Osteocyte (in vitro differentiated cells): ENCODE data around the gene IL16. TPM values are rescaled to one million over a fixed set of nuclear protein-coding genes. Genes with fewer than 3 reads are reported as not detected.

ENCODE experiments used
- DNase-seq: peaks from one replicate; pipeline ENCODE4 v3.0.0; 2021; ENCODE audit warnings: mixed read lengths; ENCODE audit not compliant: unreplicated experiment; ENCODE audit errors: extremely low spot score
- H3K27ac Mint-ChIP-seq: one replicate; pipeline ENCODE4 v1.8.0; 2021; ENCODE audit warnings: mild to moderate bottlenecking, mixed read lengths; ENCODE audit not compliant: unreplicated experiment
- H3K27me3 Mint-ChIP-seq: one replicate; pipeline ENCODE4 v1.8.0; 2021; ENCODE audit warnings: mixed read lengths; ENCODE audit not compliant: unreplicated experiment
- H3K36me3 Mint-ChIP-seq: one replicate; pipeline ENCODE4 v1.8.0; 2021; ENCODE audit warnings: mixed read lengths; ENCODE audit not compliant: unreplicated experiment
- H3K4me1 Mint-ChIP-seq: one replicate; pipeline ENCODE4 v1.8.0; 2021; ENCODE audit warnings: mixed read lengths; ENCODE audit not compliant: unreplicated experiment
- H3K4me3 Mint-ChIP-seq: one replicate; pipeline ENCODE4 v1.8.0; 2021; ENCODE audit warnings: mild to moderate bottlenecking, moderate library complexity, mixed read lengths; ENCODE audit not compliant: unreplicated experiment
- H3K9me3 Mint-ChIP-seq: one replicate; pipeline ENCODE4 v1.8.0; 2021; ENCODE audit warnings: mixed read lengths; ENCODE audit not compliant: unreplicated experiment
- CTCF ChIP-seq: fragments of 200-600 bp; sonication (generic); IDR thresholded peaks from 2 replicates; pipeline ENCODE4 v1.5.0; 2021; ENCODE audit warnings: antibody characterized with exemption, mild to moderate bottlenecking, moderate library complexity
- total RNA-seq: library from RNA; stranded (reverse); gene quantifications from 2 replicates; pipeline ENCODE4 v1.2.1, GENCODE V29; 2021

IL16 gene
- total RNA-seq, 1 donor from 2014 or later: not detected

- TF ChIP-seq CTCF: no peak
- peaks cover 3% of the 10 kb centered on the region for H3K4me1 Mint-ChIP-seq
- H3K36me3 Mint-ChIP-seq: no peaks in the 10 kb centered on the region
- no peak overlapping the region for H3K27ac Mint-ChIP-seq
- H3K4me3 Mint-ChIP-seq: no peak overlapping the region
- peaks cover 21% of the 10 kb centered on the region for H3K27me3 Mint-ChIP-seq
- no peaks in the 10 kb centered on the region for H3K9me3 Mint-ChIP-seq
- DNase-seq: no peak
These were observed 95.9 kb downstream of the IL16 start for GRCh38 chr15:81292523-81293001.

- Mint-ChIP-seq H3K36me3 (no peaks in the 10 kb centered on the region), H3K27ac (no peak overlapping the region), H3K4me3 (no peak overlapping the region), H3K9me3 (no peaks in the 10 kb centered on the region), H3K27me3 (peaks cover 18% of the 10 kb centered on the region), H3K4me1 (peaks cover 3% of the 10 kb centered on the region)
- no peak for DNase-seq
- no peak for TF ChIP-seq CTCF
These were observed 97.2 kb downstream of the IL16 start for GRCh38 chr15:81293728-81294515.

- Mint-ChIP-seq H3K9me3 (no peaks in the 10 kb centered on the region), H3K27ac (no peak overlapping the region), H3K27me3 (peaks cover 18% of the 10 kb centered on the region), H3K4me1 (peaks cover 3% of the 10 kb centered on the region), H3K36me3 (no peaks in the 10 kb centered on the region), H3K4me3 (no peak overlapping the region)
- no peak for TF ChIP-seq CTCF
- DNase-seq: no peak
These were observed 97.8 kb downstream of the IL16 start for GRCh38 chr15:81294516-81294880.

GRCh38 chr15:81295486-81296121 lies 98.9 kb downstream of the IL16 start:
- no peak overlapping the region for H3K4me3 Mint-ChIP-seq
- H3K36me3 Mint-ChIP-seq: no peaks in the 10 kb centered on the region
- H3K4me1 Mint-ChIP-seq: peaks cover 3% of the 10 kb centered on the region
- H3K9me3 Mint-ChIP-seq: no peaks in the 10 kb centered on the region
- H3K27ac Mint-ChIP-seq: no peak overlapping the region
- no peak for TF ChIP-seq CTCF
- DNase-seq: no peak
- peaks cover 20% of the 10 kb centered on the region for H3K27me3 Mint-ChIP-seq

GRCh38 chr15:81296186-81296585 lies 99.5 kb downstream of the IL16 start:
- Mint-ChIP-seq H3K27ac (no peak overlapping the region), H3K4me3 (no peak overlapping the region)

More at GRCh38 chr15:81296186-81296585, 99.5 kb downstream of the IL16 start:
- no peak for TF ChIP-seq CTCF
- no peak for DNase-seq
- peaks cover 3% of the 10 kb centered on the region for H3K4me1 Mint-ChIP-seq
- no peaks in the 10 kb centered on the region for H3K36me3 Mint-ChIP-seq
- H3K27me3 Mint-ChIP-seq: peaks cover 22% of the 10 kb centered on the region
- H3K9me3 Mint-ChIP-seq: no peaks in the 10 kb centered on the region
